Tibial artery (tissue), 4 donors: ENCODE results near the gene DRICH1.
"Not testable (repeated sequence)": the region's sequence is repeated elsewhere in the genome, so short reads cannot be mapped to it uniquely, and the experiment has no call there.

Source experiments
- DNase-seq, 2 donors: peaks; one replicate each; pipeline ENCODE4 v3.0.0-alpha.2; 2019
- H3K27ac ChIP-seq, 2 donors: fragments of 200-600 bp; sonication (generic) in 1 of 2; 1 replicate in 1 of 2; 2 replicates in 1 of 2; pipeline ENCODE4 v1.5.1; 2018 to 2019; ENCODE audit warnings: mild to moderate bottlenecking in 1 of 2
- H3K27me3 ChIP-seq, 2 donors: fragments of 200-600 bp; sonication (generic) in 1 of 2; one replicate each; pipeline versions ENCODE4 v1.5.1 to v1.6.0; 2016 to 2019
- H3K36me3 ChIP-seq, 3 donors: fragments of 200-600 bp; sonication (generic) in 2 of 3; one replicate each; pipeline ENCODE4 v1.5.1; 2016 to 2019; ENCODE audit warnings: mild to moderate bottlenecking in 2 of 3
- H3K4me1 ChIP-seq, 4 donors: fragments of 200-600 bp; sonication (generic) in 2 of 4; 1 replicate in 3 of 4; 2 replicates in 1 of 4; pipeline ENCODE4 v1.5.1; 2016 to 2019
- H3K4me3 ChIP-seq, 2 donors: fragments of 200-600 bp; sonication (generic) in 1 of 2; 1 replicate in 1 of 2; 2 replicates in 1 of 2; pipeline ENCODE4 v1.5.1; 2018 to 2019; ENCODE audit warnings: mild to moderate bottlenecking in 2 of 2
- H3K9me3 ChIP-seq, 3 donors: fragments of 200-600 bp; sonication (generic) in 1 of 3; one replicate each; pipeline ENCODE4 v1.5.1; 2016 to 2019
- CTCF ChIP-seq, 2 experiments: fragments of 200-600 bp in 1 of 2; fragments of 450-650 bp in 1 of 2; IDR thresholded peaks; one replicate each; pipeline ENCODE4 v1.5.1; 2017 to 2019; ENCODE audit warnings: antibody characterized with exemption in 2 of 2, mild to moderate bottlenecking in 1 of 2, moderate library complexity in 1 of 2
- intact Hi-C: fragments of 100-400 bp; cut with DNase I; formaldehyde crosslinking; loops from one replicate; pipeline ENCODE4 v1.15.0; 2023; ENCODE audit warnings: low total_unique reads

DRICH1 gene

GRCh38 chr22:23670378-23671295 lies 38.5 kb upstream of the DRICH1 start:
- Histone ChIP-seq H3K36me3 (peaks cover 0 to 23% (median 4%) of the 10 kb centered on the region in 3 donors), H3K4me3 (no peak overlapping the region), H3K27me3 (no peaks in the 10 kb centered on the region), H3K4me1 (no peaks in the 10 kb centered on the region), H3K9me3 (no peaks in the 10 kb centered on the region), H3K27ac (no peak overlapping the region)
- TF ChIP-seq CTCF (IDR thresholded peaks at IDR 0.05): no peak
- no peak for DNase-seq
- intact Hi-C loops: no loop called here

GRCh38 chr22:23660381-23660780 lies 28.3 kb upstream of the DRICH1 start:
- H3K36me3 ChIP-seq: peaks cover 24 to 47% (median 26%) of the 10 kb centered on the region in 3 donors
- intact Hi-C loops, H3K4me3 ChIP-seq, H3K4me1 ChIP-seq, H3K9me3 ChIP-seq, H3K27ac ChIP-seq, H3K27me3 ChIP-seq, DNase-seq: not testable (repeated sequence)

GRCh38 chr22:23657727-23658126 lies 25.6 kb upstream of the DRICH1 start:
- Histone ChIP-seq H3K27ac (no peak overlapping the region), H3K4me1 (no peaks in the 10 kb centered on the region), H3K4me3 (no peak overlapping the region), H3K36me3 (peaks cover 24 to 64% (median 36%) of the 10 kb centered on the region in 3 donors), H3K27me3 (no peaks in the 10 kb centered on the region), H3K9me3 (no peaks in the 10 kb centered on the region)
- no peak for TF ChIP-seq CTCF (IDR thresholded peaks at IDR 0.05)
- no peak for DNase-seq
- intact Hi-C loops: no loop called here

- no peak for TF ChIP-seq CTCF (IDR thresholded peaks at IDR 0.05)
- intact Hi-C loops: no loop called here
- no peak overlapping the region for H3K27ac ChIP-seq
- H3K27me3 ChIP-seq: no peaks in the 10 kb centered on the region
- peaks cover 15 to 69% (median 31%) of the 10 kb centered on the region in 3 donors for H3K36me3 ChIP-seq
- no peak overlapping the region for H3K4me3 ChIP-seq
- no peaks in the 10 kb centered on the region for H3K9me3 ChIP-seq
- no peaks in the 10 kb centered on the region for H3K4me1 ChIP-seq
- DNase-seq: no peak
These were observed 23.9 kb upstream of the DRICH1 start for GRCh38 chr22:23655891-23656475.

GRCh38 chr22:23652711-23653110 lies 20.6 kb upstream of the DRICH1 start:
- TF ChIP-seq CTCF (IDR thresholded peaks at IDR 0.05): no peak
- Histone ChIP-seq H3K9me3 (no peaks in the 10 kb centered on the region), H3K36me3 (peaks cover 0 to 62% (median 16%) of the 10 kb centered on the region in 3 donors), H3K27me3 (no peaks in the 10 kb centered on the region), H3K4me3 (no peak overlapping the region), H3K4me1 (no peaks in the 10 kb centered on the region), H3K27ac (no peak overlapping the region)
- intact Hi-C loops: no loop called here
- no peak for DNase-seq

GRCh38 chr22:23652286-23652685 lies 20.2 kb upstream of the DRICH1 start:
- no peak for DNase-seq
- Histone ChIP-seq H3K27ac (no peak overlapping the region), H3K4me3 (no peak overlapping the region), H3K4me1 (no peaks in the 10 kb centered on the region), H3K9me3 (no peaks in the 10 kb centered on the region), H3K27me3 (no peaks in the 10 kb centered on the region), H3K36me3 (peaks cover 0 to 62% (median 12%) of the 10 kb centered on the region in 3 donors)
- no peak for TF ChIP-seq CTCF (IDR thresholded peaks at IDR 0.05)
- intact Hi-C loops: no loop called here
